Activated CD8-positive, alpha-beta T cell treated with anti-CD3 and anti-CD28 coated beads for 36 hours (primary cell): Measurements from ENCODE around the gene SMG6. TPM values are rescaled to one million over a fixed set of nuclear protein-coding genes. Genes with fewer than 3 reads are reported as not detected.

Experiments
- ATAC-seq: fragments of 200-7000 bp; cut with Tn5 transposase; one replicate; pipeline ENCODE4 v1.10.0; 2021; ENCODE audit warnings: mild to moderate bottlenecking, moderate library complexity
- CTCF ChIA-PET: fragments of 350-600 bp; sonication (Branson Sonifier 250); formaldehyde crosslinking; loops from one replicate; lab custom pipeline; 2021; ENCODE audit warnings: antibody characterized with exemption; lab: Charles Lee
- POLR2A ChIA-PET: fragments of 350-600 bp; sonication (Branson Sonifier 250); formaldehyde crosslinking; loops from one replicate; lab custom pipeline; 2021; ENCODE audit warnings: antibody characterized with exemption; lab: Charles Lee
- DNase-seq: peaks from one replicate; pipeline ENCODE4 v3.0.0-alpha.2; 2020
- H3K27ac Mint-ChIP-seq: one replicate; pipeline ENCODE4 v1.8.0; 2021; ENCODE audit warnings: mild to moderate bottlenecking, mixed read lengths
- H3K27me3 Mint-ChIP-seq: one replicate; pipeline ENCODE4 v1.8.0; 2021; ENCODE audit warnings: mixed read lengths
- H3K36me3 Mint-ChIP-seq: one replicate; pipeline ENCODE4 v1.8.0; 2021; ENCODE audit warnings: low read depth, mixed read lengths
- H3K4me1 Mint-ChIP-seq: one replicate; pipeline ENCODE4 v1.8.0; 2021; ENCODE audit warnings: low read depth, mixed read lengths
- H3K4me3 Mint-ChIP-seq: one replicate; pipeline ENCODE4 v1.8.0; 2021; ENCODE audit warnings: mild to moderate bottlenecking, moderate library complexity, mixed read lengths
- H3K9me3 Mint-ChIP-seq: one replicate; pipeline ENCODE4 v1.8.0; 2021; ENCODE audit warnings: mixed read lengths
- intact Hi-C: fragments of 100-400 bp; cut with micrococcal nuclease; formaldehyde crosslinking; loops from one replicate; pipeline ENCODE4 v1.10.0; 2022
- total RNA-seq, 2 experiments: library from RNA; stranded (reverse); gene quantifications; one replicate each; pipeline ENCODE4 v1.2.3, GENCODE V29; 2021
- TF ChIP-seq, protein P1 (sequence below): fragments of 200-600 bp; IDR thresholded peaks from one replicate; pipeline ENCODE4 v1.8.0; 2022; ENCODE audit warnings: antibody characterized with exemption, mild to moderate bottlenecking

The SMG6 gene
- total RNA-seq, 2 experiments from 2014 or later: 39.6 to 40.4 TPM

DNA sequence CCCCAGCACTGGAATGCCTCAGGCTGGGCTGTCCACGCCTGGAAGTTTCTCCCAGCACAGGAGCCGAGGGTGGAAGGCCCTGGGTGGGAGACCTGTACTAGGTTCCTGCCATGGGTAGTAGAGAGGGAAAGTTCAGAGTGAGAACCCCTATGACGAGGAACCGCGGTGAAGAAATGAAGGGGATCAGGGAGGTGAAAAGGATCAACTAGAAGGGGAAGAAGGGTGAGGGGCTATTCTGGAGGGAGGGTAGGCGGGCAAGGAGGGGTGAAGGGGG is 243.3 kb downstream of the SMG6 start:
- TF ChIP-seq, protein P1, sequence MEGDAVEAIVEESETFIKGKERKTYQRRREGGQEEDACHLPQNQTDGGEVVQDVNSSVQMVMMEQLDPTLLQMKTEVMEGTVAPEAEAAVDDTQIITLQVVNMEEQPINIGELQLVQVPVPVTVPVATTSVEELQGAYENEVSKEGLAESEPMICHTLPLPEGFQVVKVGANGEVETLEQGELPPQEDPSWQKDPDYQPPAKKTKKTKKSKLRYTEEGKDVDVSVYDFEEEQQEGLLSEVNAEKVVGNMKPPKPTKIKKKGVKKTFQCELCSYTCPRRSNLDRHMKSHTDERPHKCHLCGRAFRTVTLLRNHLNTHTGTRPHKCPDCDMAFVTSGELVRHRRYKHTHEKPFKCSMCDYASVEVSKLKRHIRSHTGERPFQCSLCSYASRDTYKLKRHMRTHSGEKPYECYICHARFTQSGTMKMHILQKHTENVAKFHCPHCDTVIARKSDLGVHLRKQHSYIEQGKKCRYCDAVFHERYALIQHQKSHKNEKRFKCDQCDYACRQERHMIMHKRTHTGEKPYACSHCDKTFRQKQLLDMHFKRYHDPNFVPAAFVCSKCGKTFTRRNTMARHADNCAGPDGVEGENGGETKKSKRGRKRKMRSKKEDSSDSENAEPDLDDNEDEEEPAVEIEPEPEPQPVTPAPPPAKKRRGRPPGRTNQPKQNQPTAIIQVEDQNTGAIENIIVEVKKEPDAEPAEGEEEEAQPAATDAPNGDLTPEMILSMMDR: no peak

DNA sequence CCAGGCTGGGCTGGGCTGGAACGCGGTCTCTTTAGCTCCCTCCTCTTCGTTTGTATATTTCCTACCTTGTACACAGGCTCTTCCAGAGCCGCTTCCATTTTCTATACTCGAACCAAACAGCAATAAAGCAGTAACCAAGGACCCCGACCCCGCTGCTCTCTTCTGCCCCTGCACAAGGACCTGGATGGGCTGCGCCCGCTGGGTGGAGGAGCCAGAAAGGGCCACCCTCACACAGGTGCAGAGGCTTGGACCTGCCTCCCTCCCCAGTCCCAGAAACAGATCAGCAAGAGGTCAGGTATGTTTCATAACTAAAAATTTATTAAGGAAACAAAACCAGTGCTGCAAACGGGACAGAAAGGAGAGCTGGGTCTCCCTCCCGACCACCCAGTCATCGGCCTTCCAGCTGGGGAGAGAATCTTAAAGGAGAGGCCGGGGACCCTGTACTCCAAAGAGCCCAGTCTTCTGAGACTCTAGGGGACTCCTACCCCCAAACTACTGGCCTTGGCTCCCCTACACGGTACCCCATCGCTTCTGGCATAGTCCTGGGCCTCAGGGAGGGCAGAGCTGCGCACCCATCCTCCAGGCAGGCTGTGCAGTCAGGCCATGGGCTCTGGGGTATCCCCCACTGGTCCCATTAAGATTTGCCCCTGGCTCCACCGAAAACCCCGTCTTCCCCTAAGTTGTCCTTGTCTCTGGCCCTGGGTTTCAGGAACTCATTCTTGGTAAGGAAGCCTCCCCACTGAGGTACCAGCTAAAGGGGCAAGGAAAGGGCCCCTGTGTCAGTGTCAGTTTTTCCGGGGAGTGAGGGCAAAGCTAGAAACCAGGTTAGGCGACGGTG is 243.8 kb downstream of the SMG6 start:
- ATAC-seq (no peak), DNase-seq (no peak)
- Mint-ChIP-seq H3K4me3 (peak overlapping the region; percentile 36), H3K9me3 (no peaks in the 10 kb centered on the region), H3K27ac (peak overlapping the region; percentile 14), H3K4me1 (peaks cover 11% of the 10 kb centered on the region), H3K36me3 (peaks cover 55% of the 10 kb centered on the region), H3K27me3 (no peaks in the 10 kb centered on the region)
- ChIA-PET POLR2A (interaction anchor here (0.6 to 5.7 kb wide), 5 partner anchors 9 to 156 kb away, joined by 3 to 46 read pairs (median 4); no protein-coding TSS in a partner anchor), CTCF (interaction anchor here (1.4 to 8.5 kb wide), 8 partner anchors 9 to 293 kb away, joined by 3 to 239 read pairs (median 39); no protein-coding TSS in a partner anchor)
- intact Hi-C loops: no loop called here
- TF ChIP-seq, protein P1: no peak

More for the DNA sequence above, 243.3 kb downstream of the SMG6 start:
- ATAC-seq (no peak), DNase-seq (no peak)
- Mint-ChIP-seq H3K36me3 (peaks cover 57% of the 10 kb centered on the region), H3K4me3 (no peak overlapping the region), H3K4me1 (peaks cover 13% of the 10 kb centered on the region), H3K9me3 (no peaks in the 10 kb centered on the region), H3K27ac (no peak overlapping the region), H3K27me3 (no peaks in the 10 kb centered on the region)
- ChIA-PET POLR2A (interaction anchor here (0.6 to 1.8 kb wide), 4 partner anchors 25 to 155 kb away, joined by 3 to 5 read pairs (median 4); no protein-coding TSS in a partner anchor), CTCF (interaction anchor here (7.8 to 8.5 kb wide), 3 partner anchors 8 to 188 kb away, joined by 74 to 239 read pairs (median 121); no protein-coding TSS in a partner anchor)
- intact Hi-C loops: no loop called here

DNA sequence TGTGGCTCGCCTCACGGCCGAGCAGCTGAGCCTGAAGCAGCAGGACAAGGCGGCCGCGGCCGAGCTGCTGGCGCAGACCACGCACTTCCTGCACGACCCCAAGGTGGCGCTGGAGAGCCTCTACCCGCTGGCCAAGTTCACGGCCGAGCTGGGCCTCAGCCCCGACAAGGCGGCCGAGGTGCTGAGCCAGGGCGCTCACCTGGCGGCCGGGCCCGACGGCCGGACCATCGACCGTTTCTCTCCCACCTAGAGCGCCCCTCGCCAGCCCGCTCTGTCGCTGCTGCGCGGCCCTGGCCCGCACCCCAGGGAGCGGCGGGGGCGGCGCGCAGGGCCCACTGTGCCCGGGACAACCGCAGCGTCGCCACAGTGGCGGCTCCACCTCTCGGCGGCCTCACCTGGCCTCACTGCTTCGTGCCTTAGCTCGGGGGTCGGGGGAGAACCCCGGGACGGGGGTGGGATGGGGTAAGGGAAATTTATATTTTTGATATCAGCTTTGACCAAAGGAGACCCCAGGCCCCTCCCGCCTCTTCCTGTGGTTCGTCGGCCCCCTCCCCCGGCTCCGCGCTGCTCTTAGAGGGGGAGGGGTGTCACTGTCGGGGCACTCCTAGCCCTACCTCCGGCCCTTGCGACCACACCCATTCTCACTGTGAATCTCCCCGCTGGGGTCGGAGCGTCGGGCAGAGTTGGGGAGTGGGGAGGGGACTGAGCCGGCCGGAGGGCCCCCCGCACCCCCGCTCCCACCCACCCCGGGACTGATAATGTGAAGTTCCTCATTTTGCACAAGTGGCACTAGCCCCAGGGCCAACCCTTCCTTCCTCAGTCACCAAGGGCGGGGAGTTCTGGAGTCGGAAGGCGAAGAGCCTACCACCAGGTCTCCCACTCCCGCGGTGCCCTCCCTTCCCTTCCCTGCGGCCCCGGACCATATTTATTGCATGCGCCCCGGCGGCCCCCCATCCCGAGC is 244.7 kb downstream of the SMG6 start:
- TF ChIP-seq, protein P1: peak; percentile 88
- Mint-ChIP-seq H3K27me3 (no peaks in the 10 kb centered on the region), H3K4me1 (peaks cover 13% of the 10 kb centered on the region), H3K9me3 (no peaks in the 10 kb centered on the region), H3K4me3 (peak overlapping the region; percentile 54), H3K27ac (no peak overlapping the region), H3K36me3 (peaks cover 49% of the 10 kb centered on the region)
- ChIA-PET CTCF (interaction anchor here (0.8 to 8.5 kb wide), 25 partner anchors 9 to 357 kb away, joined by 3 to 239 read pairs (median 4); partner anchors contain the start of gene SGSM2), POLR2A (interaction anchor here (0.7 to 5.7 kb wide), 10 partner anchors 10 to 207 kb away, joined by 3 to 46 read pairs (median 4); no protein-coding TSS in a partner anchor)
- DNase-seq: peak; percentile 76
- intact Hi-C loops: no loop called here
- ATAC-seq: peak; percentile 7

DNA sequence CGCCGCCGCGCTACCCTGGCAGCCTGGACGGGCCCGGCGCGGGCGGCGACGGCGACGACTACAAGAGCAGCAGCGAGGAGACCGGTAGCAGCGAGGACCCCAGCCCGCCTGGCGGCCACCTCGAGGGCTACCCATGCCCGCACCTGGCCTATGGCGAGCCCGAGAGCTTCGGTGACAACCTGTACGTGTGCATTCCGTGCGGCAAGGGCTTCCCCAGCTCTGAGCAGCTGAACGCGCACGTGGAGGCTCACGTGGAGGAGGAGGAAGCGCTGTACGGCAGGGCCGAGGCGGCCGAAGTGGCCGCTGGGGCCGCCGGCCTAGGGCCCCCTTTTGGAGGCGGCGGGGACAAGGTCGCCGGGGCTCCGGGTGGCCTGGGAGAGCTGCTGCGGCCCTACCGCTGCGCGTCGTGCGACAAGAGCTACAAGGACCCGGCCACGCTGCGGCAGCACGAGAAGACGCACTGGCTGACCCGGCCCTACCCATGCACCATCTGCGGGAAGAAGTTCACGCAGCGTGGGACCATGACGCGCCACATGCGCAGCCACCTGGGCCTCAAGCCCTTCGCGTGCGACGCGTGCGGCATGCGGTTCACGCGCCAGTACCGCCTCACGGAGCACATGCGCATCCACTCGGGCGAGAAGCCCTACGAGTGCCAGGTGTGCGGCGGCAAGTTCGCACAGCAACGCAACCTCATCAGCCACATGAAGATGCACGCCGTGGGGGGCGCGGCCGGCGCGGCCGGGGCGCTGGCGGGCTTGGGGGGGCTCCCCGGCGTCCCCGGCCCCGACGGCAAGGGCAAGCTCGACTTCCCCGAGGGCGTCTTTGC is 245.6 kb downstream of the SMG6 start:
- H3K36me3 Mint-ChIP-seq: peaks cover 41% of the 10 kb centered on the region
- intact Hi-C loops: no loop called here
- no peak overlapping the region for H3K27ac Mint-ChIP-seq
- ChIA-PET CTCF (interaction anchor here (0.8 to 8.5 kb wide), 32 partner anchors 10 to 357 kb away, joined by 3 to 239 read pairs (median 4); partner anchors contain the start of genes OVCA2 and SGSM2), POLR2A (interaction anchor here (0.7 to 5.7 kb wide), 11 partner anchors 11 to 208 kb away, joined by 3 to 46 read pairs (median 4); partner anchors contain the start of gene RTN4RL1)
- TF ChIP-seq, protein P1: no peak
- no peaks in the 10 kb centered on the region for H3K27me3 Mint-ChIP-seq
- H3K4me1 Mint-ChIP-seq: peaks cover 14% of the 10 kb centered on the region
- no peaks in the 10 kb centered on the region for H3K9me3 Mint-ChIP-seq
- DNase-seq (peak; percentile 47), ATAC-seq (no peak)
- H3K4me3 Mint-ChIP-seq: peak overlapping the region; percentile 54
